ENCODE results near the gene CHAT.

CHAT gene

GRCh38 chr10:49613882-49614241 lies at the start of gene CHAT:
Gene CHAT, plus strand, starts transcription at chr10:49614037. Its CDS starts 153 bp downstream, at chr10:49614190.
- DNase-seq (ENCODE audit: low spot score), result no peak

DNA sequence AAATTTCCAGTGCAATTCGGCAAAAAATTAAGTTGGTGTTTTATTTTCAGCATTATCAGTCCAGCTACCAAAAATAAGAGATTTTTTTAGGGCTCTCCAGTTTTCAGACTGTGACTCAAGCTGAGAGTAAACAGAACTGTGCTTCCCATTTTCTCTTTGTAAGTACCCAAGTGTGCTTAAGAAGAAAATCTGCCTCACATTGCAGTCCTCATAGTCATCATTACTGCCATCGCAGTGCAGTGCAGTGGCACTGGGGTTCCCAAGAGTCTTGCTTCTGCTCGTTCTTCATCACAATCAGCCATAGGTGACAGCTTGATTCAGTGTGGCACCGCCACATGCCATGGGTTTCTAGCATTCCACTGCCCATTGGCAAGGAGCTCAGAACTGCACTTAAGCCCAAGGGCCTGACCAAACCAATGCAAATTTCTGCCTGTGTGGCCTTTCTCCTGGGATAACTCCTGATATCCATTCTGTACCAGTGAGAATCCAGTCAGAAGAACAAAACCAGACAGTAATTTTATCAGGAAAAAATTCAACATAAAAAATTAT lies 49.3 kb upstream of the CHAT start:
- no peak for DNase-seq (ENCODE audit: low spot score)

- DNase-seq (ENCODE audit: low spot score), result no peak
Measured at GRCh38 chr10:49567810-49568209, 46.0 kb upstream of the CHAT start.

DNA sequence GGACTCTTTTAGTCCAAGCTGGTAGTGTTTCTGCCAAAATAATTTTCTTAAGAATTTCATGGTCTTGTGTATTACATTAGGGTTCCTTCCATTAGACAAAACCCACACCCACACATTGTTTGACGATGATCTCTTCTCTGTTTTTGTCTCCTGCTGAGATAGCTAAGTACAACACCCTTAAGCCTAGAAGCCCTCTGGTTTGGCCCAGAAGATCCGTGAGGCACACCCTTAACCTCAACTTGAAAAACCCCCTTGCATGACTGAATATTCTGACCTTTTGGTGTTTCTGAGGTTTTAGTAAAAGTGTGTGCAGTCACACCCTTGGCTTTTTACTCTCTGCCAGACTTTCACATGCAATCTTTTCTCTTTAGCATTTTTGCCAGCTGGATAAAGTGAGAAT lies 45.6 kb upstream of the CHAT start:
- DNase-seq (ENCODE audit: low spot score), result no peak

- no peak for DNase-seq (ENCODE audit: low spot score)
Measured at GRCh38 chr10:49569031-49569631, 44.7 kb upstream of the CHAT start.

DNA sequence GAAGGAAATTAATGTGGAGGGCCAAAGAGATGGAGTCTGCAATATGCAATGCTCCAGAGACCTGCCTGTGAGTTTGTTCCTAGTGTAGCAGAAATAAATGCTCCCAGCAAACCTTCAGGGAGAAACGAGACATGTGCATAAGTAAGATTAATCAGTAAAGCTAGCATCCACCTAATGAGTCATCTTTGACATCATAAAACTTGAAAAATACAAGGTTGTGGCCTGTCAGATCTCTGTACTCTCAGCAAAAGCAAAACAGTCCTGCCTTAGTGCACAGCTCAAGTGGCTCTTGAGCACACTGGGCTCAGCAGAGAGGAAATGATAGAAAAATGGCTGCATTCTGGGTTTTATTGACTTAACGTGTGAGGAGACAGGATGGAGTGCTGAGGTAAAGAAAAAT lies 42.4 kb upstream of the CHAT start:
- no peak for DNase-seq (ENCODE audit: low spot score)

GRCh38 chr10:49572594-49573114 lies 41.2 kb upstream of the CHAT start:
- no peak for DNase-seq (ENCODE audit: low spot score)

DNA sequence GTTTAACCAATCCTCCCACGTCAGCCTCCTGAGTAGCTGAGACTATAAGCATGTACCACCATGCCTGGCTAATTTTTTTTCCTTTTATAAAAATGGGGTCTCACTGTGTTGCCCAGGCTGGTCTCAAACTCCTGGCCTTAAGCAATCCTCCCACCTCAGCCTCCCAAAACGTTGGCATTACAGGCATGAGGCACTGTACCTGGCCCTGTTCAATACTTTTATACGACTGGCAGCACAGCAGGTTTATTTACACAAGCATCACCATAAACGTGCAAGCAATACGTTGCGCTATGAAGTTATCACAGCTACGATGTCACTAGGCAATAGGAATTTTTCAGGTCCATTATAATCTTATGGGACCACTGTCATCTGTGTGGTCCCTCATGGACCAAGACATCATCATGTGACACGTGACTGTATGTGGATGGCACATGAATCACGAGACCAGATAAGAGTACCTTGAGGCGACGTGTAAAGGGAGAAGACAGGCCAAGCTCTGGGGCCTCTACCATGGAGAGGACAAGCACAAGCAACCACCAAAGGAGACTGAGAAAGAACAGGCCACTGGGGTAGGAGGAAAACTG lies 38.3 kb upstream of the CHAT start:
- no peak for DNase-seq (ENCODE audit: low spot score)

GRCh38 chr10:49577182-49577925 lies 36.5 kb upstream of the CHAT start:
- no peak for DNase-seq (ENCODE audit: low spot score)

GRCh38 chr10:49578392-49578791 lies 35.4 kb upstream of the CHAT start:
- no peak for DNase-seq (ENCODE audit: low spot score)

GRCh38 chr10:49579621-49580020 lies 34.2 kb upstream of the CHAT start:
- DNase-seq (ENCODE audit: low spot score), result no peak

GRCh38 chr10:49585387-49585786 lies 28.4 kb upstream of the CHAT start:
- no peak for DNase-seq (ENCODE audit: low spot score)

- DNase-seq (ENCODE audit: low spot score), result no peak
Measured at GRCh38 chr10:49587981-49588380, 25.9 kb upstream of the CHAT start.

DNA sequence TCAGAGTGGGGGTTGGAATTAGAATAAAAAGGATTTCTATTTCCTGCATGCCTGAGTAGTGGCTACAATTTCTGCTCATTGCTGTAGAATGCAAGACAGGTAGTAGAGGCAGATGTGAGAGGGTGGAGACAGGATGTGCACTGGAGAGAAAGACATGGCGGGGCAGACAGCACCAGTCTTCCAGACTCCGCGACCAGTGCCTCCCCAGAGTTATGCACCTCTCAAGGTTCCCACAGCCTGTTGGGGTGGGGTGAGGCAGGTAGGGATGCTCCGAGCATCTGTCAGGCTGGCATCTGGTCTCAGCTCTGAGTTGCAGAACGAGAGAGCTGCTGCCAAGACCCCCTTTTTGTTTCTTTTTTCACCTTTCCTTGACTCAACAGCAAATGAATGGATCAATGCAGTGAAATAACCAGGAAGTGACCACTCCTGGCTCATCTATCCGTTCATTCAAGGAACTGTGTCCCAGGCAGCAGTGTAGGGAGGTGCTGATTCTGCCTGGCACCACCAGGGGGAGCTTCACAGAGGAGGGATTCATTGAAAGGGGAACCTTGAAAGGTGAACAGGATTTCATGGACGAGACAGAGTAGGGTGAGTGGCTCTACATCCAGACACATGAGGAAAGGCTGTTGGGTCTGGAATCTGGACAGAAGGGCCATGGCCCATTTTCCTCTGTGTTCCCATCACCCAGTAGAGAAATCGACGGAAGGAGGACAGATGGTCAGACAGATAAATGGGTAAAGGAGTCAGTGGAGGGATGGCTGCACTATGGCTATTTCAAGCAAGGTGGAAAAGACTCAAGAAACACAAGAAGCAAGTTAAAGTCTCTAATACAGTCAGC lies 20.9 kb upstream of the CHAT start:
- peak; percentile 78 for DNase-seq (ENCODE audit: low spot score)

DNA sequence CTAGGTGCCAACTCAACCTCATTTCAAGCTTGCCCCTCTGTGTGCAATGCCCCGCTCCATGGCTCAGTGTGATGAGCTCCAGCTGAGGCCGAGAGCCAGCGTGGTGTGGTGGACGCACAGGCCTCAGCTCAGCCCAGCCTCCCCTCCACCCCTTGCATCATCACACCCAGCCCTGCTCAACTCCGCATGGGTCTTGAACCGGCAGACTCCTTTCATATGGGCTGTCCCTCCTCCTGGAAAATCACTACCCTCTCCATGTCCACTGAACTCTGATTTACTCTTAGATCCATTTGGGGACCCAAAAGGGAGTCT lies 20.3 kb upstream of the CHAT start:
- DNase-seq (ENCODE audit: low spot score), result no peak

- DNase-seq (ENCODE audit: low spot score), result no peak
Measured at GRCh38 chr10:49593998-49594397, 19.8 kb upstream of the CHAT start.

DNA sequence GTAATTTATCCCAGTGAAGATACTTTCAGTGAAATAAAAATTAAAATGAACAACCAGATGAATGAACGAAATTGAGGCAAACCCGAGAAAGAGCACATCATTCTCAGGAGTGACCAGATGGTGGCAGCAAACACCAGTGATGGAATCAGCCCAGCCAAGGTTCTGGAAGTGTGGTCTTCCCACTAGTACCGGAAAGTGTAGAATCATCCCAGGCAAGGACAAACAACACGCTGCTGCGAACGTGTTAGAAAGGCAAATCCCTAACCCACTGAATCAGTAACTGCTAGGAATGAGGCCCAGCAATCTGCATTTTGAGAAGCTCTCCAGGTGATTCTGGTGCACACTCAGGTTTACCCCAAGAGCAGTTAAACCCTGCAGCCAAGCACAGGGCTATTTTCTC lies 19.2 kb upstream of the CHAT start:
- DNase-seq (ENCODE audit: low spot score), result peak; percentile 82

GRCh38 chr10:49595003-49595712 lies 18.7 kb upstream of the CHAT start:
- no peak for DNase-seq (ENCODE audit: low spot score)

DNA sequence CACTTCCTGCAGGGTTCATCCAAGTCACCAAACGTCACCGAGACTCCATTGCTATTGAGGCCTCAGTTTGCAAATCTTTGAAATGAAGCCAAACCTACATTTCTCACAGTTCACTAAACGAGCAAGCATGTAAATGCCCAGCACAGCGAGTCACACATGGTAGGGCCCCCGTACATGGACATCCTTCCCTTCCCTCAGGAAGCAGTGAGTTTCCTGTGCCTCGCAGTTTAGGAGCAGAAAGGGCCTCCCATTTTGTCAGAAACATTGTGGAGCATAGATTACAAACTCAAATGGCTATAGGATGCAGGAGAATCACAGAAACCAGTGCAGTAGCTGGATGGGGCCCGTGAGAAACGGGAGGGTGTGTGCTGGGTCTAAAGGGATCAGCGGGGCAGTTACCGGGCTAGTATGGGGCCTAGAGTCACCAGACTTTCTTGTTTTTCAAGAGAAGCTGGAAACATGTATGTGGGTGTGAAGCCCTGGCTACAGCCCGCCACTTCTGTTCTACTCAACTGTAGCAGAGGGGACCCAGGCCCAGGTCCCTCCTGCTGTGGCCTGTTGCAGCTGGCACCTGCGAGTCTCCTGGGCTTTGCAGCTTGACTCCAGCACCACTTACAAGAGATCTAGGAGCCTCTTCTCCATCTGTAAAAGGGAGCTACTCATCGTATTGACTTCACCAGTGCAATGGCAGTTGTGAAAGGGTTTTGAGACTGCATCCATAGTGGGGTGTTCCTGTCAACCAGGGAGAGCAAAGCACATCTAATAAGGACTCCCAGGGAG lies 17.9 kb upstream of the CHAT start:
- no peak for DNase-seq (ENCODE audit: low spot score)

GRCh38 chr10:49596493-49596809 lies 17.4 kb upstream of the CHAT start:
- no peak for DNase-seq (ENCODE audit: low spot score)

- DNase-seq (ENCODE audit: low spot score), result no peak
Measured at GRCh38 chr10:49596836-49597235, 17.0 kb upstream of the CHAT start.
